ENCODE measurements around the gene RPTOR.

RPTOR gene

GRCh38 chr17:80986046-80986445 lies 441.4 kb downstream of the RPTOR start:
- POLR2A ChIA-PET = interaction anchor here (0.7 kb wide), 1 partner anchor 650 kb away, joined by 3 read pairs; no protein-coding TSS in a partner anchor

GRCh38 chr17:80986816-80987475 lies 442.3 kb downstream of the RPTOR start:
- TF ChIP-seq ZIC2 (tag by site-specific recombination; IDR thresholded peaks at IDR 0.05) (peak; percentile 74), ZFP3 (tag by site-specific recombination; IDR thresholded peaks at IDR 0.05; ENCODE audit: low read depth) (no peak)
- Histone ChIP-seq H3K36me3 (ENCODE audit: control insufficient read depth in 2 of 2, insufficient read depth in 1 of 2, low read length in 2 of 2) (no peaks in the 10 kb centered on the region), H3K27ac (ENCODE audit: extremely low read depth, low read depth, low read length) (no peak overlapping the region), H3K4me1 (ENCODE audit: control insufficient read depth, insufficient read depth, low read length) (no peaks in the 10 kb centered on the region), H3K4me3 (ENCODE audit: low read depth, low read length) (no peak overlapping the region), H3K9me3 (ENCODE audit: control insufficient read depth, insufficient read depth, low read depth, low read length) (no peaks in the 10 kb centered on the region)
- ChIA-PET CTCF (interaction anchor here (0.7 to 1.7 kb wide), 2 partner anchors 37 to 1079 kb away, joined by 3 to 6 read pairs; no protein-coding TSS in a partner anchor), POLR2A (no interaction called here)

More at GRCh38 chr17:80986046-80986445, 441.4 kb downstream of the RPTOR start:
- CTCF ChIA-PET = interaction anchor here (0.7 to 1.7 kb wide), 4 partner anchors 28 to 362 kb away, joined by 3 to 6 read pairs (median 4); no protein-coding TSS in a partner anchor
- Histone ChIP-seq H3K9me3 (ENCODE audit: control insufficient read depth, insufficient read depth, low read depth, low read length) (no peaks in the 10 kb centered on the region), H3K36me3 (ENCODE audit: control insufficient read depth in 2 of 2, insufficient read depth in 1 of 2, low read length in 2 of 2) (no peaks in the 10 kb centered on the region), H3K4me1 (ENCODE audit: control insufficient read depth, insufficient read depth, low read length) (no peaks in the 10 kb centered on the region), H3K27ac (ENCODE audit: extremely low read depth, low read depth, low read length) (no peak overlapping the region), H3K4me3 (ENCODE audit: low read depth, low read length) (no peak overlapping the region)
- TF ChIP-seq ZNF426 (tag by site-specific recombination; IDR thresholded peaks at IDR 0.05) = no peak
- no peak for TF ChIP-seq KLF8 (tag by site-specific recombination; IDR thresholded peaks at IDR 0.05)
- TF ChIP-seq ZNF530 (tag by site-specific recombination; IDR thresholded peaks at IDR 0.05; ENCODE audit: low read depth) = no peak
- TF ChIP-seq ZNF214 (tag by site-specific recombination; IDR thresholded peaks at IDR 0.05; ENCODE audit: borderline replicate concordance) = no peak
- TF ChIP-seq KLF7 (tag by site-specific recombination; IDR thresholded peaks at IDR 0.05; ENCODE audit: borderline replicate concordance) = no peak
- TF ChIP-seq ZNF664 (tag by site-specific recombination; IDR thresholded peaks at IDR 0.05) = no peak
- no peak for TF ChIP-seq ZBTB44 (tag by site-specific recombination; IDR thresholded peaks at IDR 0.05)
- no peak for TF ChIP-seq ZXDB (tag by site-specific recombination; IDR thresholded peaks at IDR 0.05)

- Histone ChIP-seq H3K4me3 (ENCODE audit: low read depth, low read length) (no peak overlapping the region), H3K27ac (ENCODE audit: extremely low read depth, low read depth, low read length) (no peak overlapping the region), H3K4me1 (ENCODE audit: control insufficient read depth, insufficient read depth, low read length) (peaks cover 1% of the 10 kb centered on the region; the same call in 1 of the 2 replicates), H3K36me3 (ENCODE audit: control insufficient read depth in 2 of 2, insufficient read depth in 1 of 2, low read length in 2 of 2) (no peaks in the 10 kb centered on the region), H3K9me3 (ENCODE audit: control insufficient read depth, insufficient read depth, low read depth, low read length) (no peaks in the 10 kb centered on the region)
- CTCF ChIA-PET = interaction anchor here (0.7 to 1.8 kb wide), 5 partner anchors 9 to 596 kb away, joined by 3 to 17 read pairs (median 6); no protein-coding TSS in a partner anchor
- TF ChIP-seq ZIC2 (tag by site-specific recombination; IDR thresholded peaks at IDR 0.05) (peak; percentile 34; the same call in 1 of the 2 replicates), PRDM6 (tag by site-specific recombination; IDR thresholded peaks at IDR 0.05) (no peak), SP2 (tag by site-specific recombination; IDR thresholded peaks at IDR 0.05) (peak; percentile 12; the same call in 1 of the 2 replicates)
- POLR2A ChIA-PET = interaction anchor here (0.7 kb wide), 1 partner anchor 10 kb away, joined by 3 read pairs; no protein-coding TSS in a partner anchor
Measured at GRCh38 chr17:80987941-80988461, 443.4 kb downstream of the RPTOR start.

GRCh38 chr17:80989586-80989913 lies 444.9 kb downstream of the RPTOR start:
- ChIA-PET CTCF (interaction anchor here (0.5 to 1.8 kb wide), 14 partner anchors 30 to 581 kb away, joined by 3 to 17 read pairs (median 4); partner anchors contain the start of gene BAIAP2), POLR2A (no interaction called here)
- no peaks in the 10 kb centered on the region for H3K36me3 ChIP-seq (ENCODE audit: control insufficient read depth in 2 of 2, insufficient read depth in 1 of 2, low read length in 2 of 2)
- no peaks in the 10 kb centered on the region for H3K9me3 ChIP-seq (ENCODE audit: control insufficient read depth, insufficient read depth, low read depth, low read length)
- H3K4me3 ChIP-seq (ENCODE audit: low read depth, low read length) = no peak overlapping the region
- H3K27ac ChIP-seq (ENCODE audit: extremely low read depth, low read depth, low read length) = no peak overlapping the region
- H3K4me1 ChIP-seq (ENCODE audit: control insufficient read depth, insufficient read depth, low read length) = peaks cover 2% of the 10 kb centered on the region; the same call in 1 of the 2 replicates
- TF ChIP-seq PRDM6 (tag by site-specific recombination; IDR thresholded peaks at IDR 0.05) = no peak
- no peak for TF ChIP-seq WT1 (tag by site-specific recombination; IDR thresholded peaks at IDR 0.05)
- TF ChIP-seq ZFP41 (tag by site-specific recombination; IDR thresholded peaks at IDR 0.05; ENCODE audit: borderline replicate concordance) = no peak
- TF ChIP-seq ZNF121 (tag by site-specific recombination; IDR thresholded peaks at IDR 0.05) = no peak
- TF ChIP-seq KLF10 (tag by site-specific recombination; IDR thresholded peaks at IDR 0.05) = no peak
- no peak for TF ChIP-seq ZNF138 (tag by site-specific recombination; IDR thresholded peaks at IDR 0.05; ENCODE audit: borderline replicate concordance)
- no peak for TF ChIP-seq ZBTB49 (tag by site-specific recombination; IDR thresholded peaks at IDR 0.05; ENCODE audit: low read depth)
- no peak for TF ChIP-seq ZBTB8A (tag by site-specific recombination; IDR thresholded peaks at IDR 0.05)
